ES-I3 (cell line): ENCODE results near the gene TAAR9.

ENCODE experiments used
- H3K36me3 ChIP-seq: 2 replicates; pipeline ENCODE4 v1.6.1; 2013; ENCODE audit warnings: mild to moderate bottlenecking, low read length, control low read depth, moderate library complexity; ENCODE audit not compliant: insufficient read depth
- H3K4me1 ChIP-seq: 2 replicates; pipeline ENCODE4 v1.6.1; 2013; ENCODE audit warnings: mild to moderate bottlenecking, control low read depth, low read length; ENCODE audit not compliant: insufficient read depth
- H3K9ac ChIP-seq: 2 replicates; pipeline ENCODE4 v1.6.1; 2013; ENCODE audit warnings: low read depth, mild to moderate bottlenecking, low read length, moderate library complexity
- H3K9me3 ChIP-seq: 2 replicates; pipeline ENCODE4 v1.6.1; 2013; ENCODE audit warnings: mild to moderate bottlenecking, low read length, moderate library complexity; ENCODE audit not compliant: control insufficient read depth, insufficient read depth

TAAR9 gene

DNA sequence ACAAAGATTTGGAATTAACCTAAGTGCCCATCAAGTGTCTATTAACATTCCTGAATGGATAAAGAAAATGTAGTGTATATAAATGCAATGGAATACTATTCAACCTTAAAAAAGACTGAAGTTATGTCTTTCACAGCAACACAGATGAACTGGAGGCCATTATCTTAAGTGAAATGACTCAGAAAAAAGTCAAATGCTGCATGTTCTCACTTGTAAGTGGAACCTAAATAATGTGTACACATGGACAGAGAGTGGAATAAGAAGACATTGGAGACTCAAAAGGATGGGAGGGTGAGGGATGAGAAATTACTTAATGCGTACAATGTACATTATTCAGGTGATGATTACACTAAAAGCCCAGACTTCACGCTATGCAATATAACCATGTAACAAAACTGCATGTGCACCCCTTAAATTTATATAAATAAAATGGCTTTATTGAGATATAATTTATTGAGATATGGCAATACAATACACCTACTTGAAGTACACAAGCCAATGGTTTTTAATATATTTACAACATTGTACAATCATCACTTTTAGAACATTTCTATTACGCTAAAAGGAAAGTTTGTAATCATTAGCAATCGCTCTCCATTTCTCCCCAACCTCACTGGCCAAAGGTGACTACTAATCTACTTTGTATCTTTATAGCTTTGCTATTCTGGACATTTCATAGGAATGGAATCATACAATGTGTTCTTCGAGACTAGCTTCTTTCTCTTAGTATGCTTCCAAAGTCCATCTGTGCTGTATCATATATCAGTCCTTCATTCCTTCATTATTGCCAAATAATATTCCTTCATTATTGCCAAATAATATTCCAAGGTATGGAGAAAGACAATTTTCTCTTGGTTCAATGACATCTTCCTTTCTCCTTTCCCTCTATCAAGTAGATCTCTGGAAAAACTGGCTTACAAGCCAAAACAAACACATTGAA, 30.9 kb upstream of the TAAR9 start:
- no peaks in the 10 kb centered on the region for H3K36me3 ChIP-seq

DNA sequence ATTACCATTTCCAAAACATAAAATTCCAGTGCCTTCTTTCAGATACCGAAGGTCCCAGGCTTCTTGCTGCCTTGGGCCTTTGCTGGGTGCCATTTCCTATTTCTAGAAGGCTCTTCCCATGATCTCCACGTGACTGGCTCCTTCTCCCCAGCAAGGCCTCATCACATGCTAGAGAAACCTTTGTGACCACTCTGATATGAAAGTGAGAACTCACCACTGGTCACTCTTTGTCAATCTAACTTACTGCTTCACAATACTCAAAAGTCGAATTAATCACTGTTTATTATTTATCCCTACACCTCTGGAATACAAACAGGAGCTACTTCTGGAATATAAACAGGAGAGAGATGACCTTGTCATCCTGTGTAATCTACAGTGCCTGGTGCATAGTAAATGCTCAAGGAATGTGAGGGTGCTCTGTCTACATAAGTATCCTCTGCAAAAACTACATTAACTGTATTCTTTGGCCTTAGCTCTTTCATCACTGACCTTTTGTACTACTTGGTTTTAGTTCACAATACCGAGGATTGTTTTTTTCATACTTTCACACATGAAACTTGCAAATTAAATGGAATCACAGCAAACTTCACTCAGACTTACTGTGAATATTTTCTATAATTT, 26.8 kb upstream of the TAAR9 start:
- Histone ChIP-seq H3K9ac (peak overlapping the region; percentile 88), H3K9me3 (no peaks in the 10 kb centered on the region), H3K4me1 (no peaks in the 10 kb centered on the region), H3K36me3 (no peaks in the 10 kb centered on the region)

More for the DNA sequence above, 30.9 kb upstream of the TAAR9 start:
- no peaks in the 10 kb centered on the region for H3K4me1 ChIP-seq
- no peaks in the 10 kb centered on the region for H3K9me3 ChIP-seq
- no peak overlapping the region for H3K9ac ChIP-seq

- no peaks in the 10 kb centered on the region for H3K36me3 ChIP-seq
- H3K9me3 ChIP-seq, result no peaks in the 10 kb centered on the region
- H3K9ac ChIP-seq, result peak overlapping the region; percentile 88
- no peaks in the 10 kb centered on the region for H3K4me1 ChIP-seq
Measured at GRCh38 chr6:132511831-132512220, 26.3 kb upstream of the TAAR9 start.

GRCh38 chr6:132512342-132512637, 25.8 kb upstream of the TAAR9 start:
- Histone ChIP-seq H3K9me3 (no peaks in the 10 kb centered on the region), H3K36me3 (no peaks in the 10 kb centered on the region), H3K9ac (peak overlapping the region; percentile 88), H3K4me1 (no peaks in the 10 kb centered on the region)

DNA sequence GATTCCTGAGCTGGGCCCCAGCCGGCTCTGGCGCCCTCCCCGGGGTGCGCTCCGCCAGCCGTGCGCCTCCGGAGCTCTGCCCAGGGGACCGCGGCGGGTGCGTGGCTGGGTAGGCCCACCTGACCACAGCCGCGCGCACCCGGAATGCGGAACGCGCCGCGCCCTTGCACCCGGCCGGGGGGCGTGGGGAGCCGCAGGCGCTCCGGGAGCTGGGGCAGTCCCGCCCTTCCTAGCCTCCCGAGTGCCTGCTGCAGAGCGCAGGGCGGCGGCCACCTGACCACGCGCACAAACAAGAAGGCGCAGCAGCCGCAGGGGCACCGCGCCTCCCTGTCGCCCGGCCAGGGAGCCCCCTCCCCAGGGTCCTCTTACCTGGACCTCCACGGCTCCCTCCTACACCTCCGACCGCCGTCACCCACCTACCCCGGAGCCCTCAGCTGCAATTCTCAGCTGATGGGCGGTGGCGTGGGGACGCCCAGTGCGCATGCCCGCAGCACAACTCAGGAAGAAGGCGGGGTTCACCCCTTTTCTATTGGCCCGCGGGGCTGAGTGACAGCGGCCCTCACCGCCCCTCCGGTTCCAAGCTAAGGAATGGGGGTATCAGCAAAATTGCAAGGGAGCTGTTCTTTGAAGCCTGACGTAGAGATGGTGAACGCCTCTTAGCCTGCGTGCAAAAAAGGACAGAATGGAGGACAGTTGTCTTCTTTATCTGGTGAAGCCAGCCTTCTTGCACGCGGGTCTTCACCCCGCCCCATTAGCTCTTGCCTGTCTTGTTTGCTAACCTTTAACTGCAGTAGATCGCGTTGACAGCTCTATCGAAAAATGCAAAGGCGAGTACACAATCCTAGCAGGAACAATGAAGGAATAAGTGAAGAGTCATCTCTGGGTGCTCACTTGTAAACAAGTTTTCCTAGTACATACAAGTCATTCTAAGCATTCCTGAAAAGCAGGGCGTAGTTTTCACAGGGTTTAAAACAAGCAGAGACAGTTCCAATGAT, 25.1 kb upstream of the TAAR9 start, which contains the start of gene STX7:
Gene STX7, minus strand, starts transcription at position 479 of the 995 bp plus-strand sequence. CDS start 9,586 bp downstream, outside the sequence.
- H3K4me1 ChIP-seq, result no peaks in the 10 kb centered on the region
- H3K9me3 ChIP-seq, result no peaks in the 10 kb centered on the region
- H3K36me3 ChIP-seq, result no peaks in the 10 kb centered on the region
- H3K9ac ChIP-seq, result peak within 1 kb of the TSS; percentile 88

- Histone ChIP-seq H3K9me3 (no peaks in the 10 kb centered on the region), H3K4me1 (no peaks in the 10 kb centered on the region), H3K36me3 (no peaks in the 10 kb centered on the region), H3K9ac (no peak overlapping the region; the same call in 1 of the 2 replicates)
Measured at GRCh38 chr6:132513831-132514545, 24.1 kb upstream of the TAAR9 start.

DNA sequence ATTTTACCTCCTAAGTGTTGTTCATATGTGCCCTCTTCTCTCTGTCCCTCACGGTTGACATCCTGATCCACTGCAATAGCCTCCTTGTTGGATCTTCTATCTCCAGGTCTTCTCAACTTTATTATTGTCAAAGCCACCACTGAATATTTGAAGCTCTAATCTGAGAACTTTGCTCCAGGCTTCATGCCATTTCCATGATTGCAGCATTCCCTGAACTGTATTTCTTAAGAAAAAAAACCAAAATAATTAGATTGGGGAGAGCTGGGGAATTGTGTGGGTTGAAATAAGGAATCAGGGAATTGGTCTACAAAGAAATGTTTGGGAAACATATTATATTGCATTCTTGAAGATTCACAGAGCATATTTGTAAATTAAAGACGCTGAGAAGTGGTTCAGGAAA, 22.7 kb upstream of the TAAR9 start:
- Histone ChIP-seq H3K9me3 (no peaks in the 10 kb centered on the region), H3K36me3 (no peaks in the 10 kb centered on the region), H3K4me1 (no peaks in the 10 kb centered on the region), H3K9ac (no peak overlapping the region)

GRCh38 chr6:132520953-132521352, 17.1 kb upstream of the TAAR9 start:
- Histone ChIP-seq H3K9me3 (no peaks in the 10 kb centered on the region), H3K4me1 (peaks cover under 1% of the 10 kb centered on the region; the same call in 1 of the 2 replicates), H3K9ac (no peak overlapping the region), H3K36me3 (no peaks in the 10 kb centered on the region)

GRCh38 chr6:132524646-132525045, 13.4 kb upstream of the TAAR9 start:
- Histone ChIP-seq H3K9me3 (no peaks in the 10 kb centered on the region), H3K36me3 (no peaks in the 10 kb centered on the region), H3K4me1 (peaks cover 5% of the 10 kb centered on the region; the same call in 1 of the 2 replicates), H3K9ac (no peak overlapping the region)

DNA sequence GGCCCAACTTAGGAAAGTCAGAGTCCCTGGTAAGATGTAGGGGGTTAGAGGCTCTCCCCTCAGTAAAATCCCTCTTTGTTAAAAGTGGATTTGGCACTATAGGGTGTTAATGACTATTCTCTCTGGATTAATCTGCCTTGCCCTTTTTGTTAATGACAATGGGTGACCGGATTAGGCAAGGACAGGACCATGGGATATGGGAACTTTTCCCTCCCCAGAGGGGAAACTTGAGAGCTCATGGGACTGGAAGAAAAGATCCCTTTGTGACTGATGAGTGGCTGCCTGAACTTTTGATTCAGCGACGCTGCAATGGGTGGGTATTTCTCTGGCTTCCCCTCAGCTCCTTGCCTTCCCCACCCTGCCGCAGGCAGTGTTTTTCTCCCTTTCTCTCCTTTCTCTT, 12.2 kb upstream of the TAAR9 start:
- Histone ChIP-seq H3K36me3 (no peaks in the 10 kb centered on the region), H3K4me1 (peaks cover 5% of the 10 kb centered on the region; the same call in 1 of the 2 replicates), H3K9me3 (no peaks in the 10 kb centered on the region), H3K9ac (no peak overlapping the region)

- H3K9ac ChIP-seq, result no peak overlapping the region
- no peaks in the 10 kb centered on the region for H3K36me3 ChIP-seq
- H3K4me1 ChIP-seq, result peaks cover 5% of the 10 kb centered on the region; the same call in 1 of the 2 replicates
- H3K9me3 ChIP-seq, result no peaks in the 10 kb centered on the region
Measured at GRCh38 chr6:132526461-132526860, 11.6 kb upstream of the TAAR9 start.

DNA sequence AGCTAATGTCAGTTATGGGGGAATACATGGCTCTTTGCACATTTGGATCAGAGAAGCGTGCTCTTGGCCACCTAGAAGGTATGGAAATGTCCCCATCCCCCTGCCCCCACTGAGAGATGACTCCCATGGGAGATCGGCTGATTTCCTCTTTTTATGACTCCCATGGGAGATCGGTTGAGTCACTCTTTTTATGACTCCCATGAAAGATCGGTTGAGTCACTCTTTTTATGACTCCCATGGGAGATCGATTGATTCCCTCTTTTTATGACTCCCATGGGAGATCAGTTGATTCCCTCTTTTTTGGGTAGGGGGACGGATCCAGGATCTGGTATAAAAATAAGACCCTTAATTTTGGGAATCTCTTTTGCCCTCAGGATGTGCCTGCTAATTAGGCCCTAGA, 10.3 kb upstream of the TAAR9 start:
- peaks cover 5% of the 10 kb centered on the region; the same call in 1 of the 2 replicates for H3K4me1 ChIP-seq
- H3K9ac ChIP-seq, result no peak overlapping the region

DNA sequence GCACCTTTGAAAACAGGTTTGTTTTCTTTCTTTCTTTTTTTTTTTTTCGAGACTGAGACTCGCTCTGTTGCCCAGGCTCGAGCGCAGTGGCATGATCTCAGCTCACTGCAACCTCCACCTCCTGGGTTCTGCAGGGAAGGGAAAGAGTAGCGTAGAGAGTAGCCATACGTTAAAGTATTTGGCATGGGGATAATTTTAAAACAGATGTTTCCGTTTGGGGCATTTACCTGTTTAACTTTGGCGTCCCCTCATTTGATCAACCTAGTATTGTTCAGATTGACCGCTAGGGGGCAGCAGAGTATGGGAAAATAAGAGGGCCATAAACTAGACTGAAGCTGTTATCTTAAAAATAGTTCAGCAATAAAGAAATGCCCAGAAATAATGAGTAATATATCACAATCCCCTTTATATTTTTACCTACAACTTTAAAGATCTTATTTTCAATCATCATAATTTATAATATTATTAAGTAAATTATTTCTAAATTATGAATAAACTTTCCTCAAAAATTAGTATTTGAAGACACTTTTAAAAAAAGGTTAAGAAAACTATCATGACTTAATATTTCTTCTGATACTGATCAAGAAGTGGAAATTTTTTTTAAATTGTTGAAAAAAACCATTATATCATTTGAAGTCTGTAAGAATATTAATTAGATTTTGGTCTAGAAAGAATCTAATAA, 7.6 kb upstream of the TAAR9 start:
- Histone ChIP-seq H3K9ac (peak overlapping the region; percentile 48), H3K36me3 (no peaks in the 10 kb centered on the region), H3K4me1 (peaks cover 5% of the 10 kb centered on the region; the same call in 1 of the 2 replicates), H3K9me3 (peaks cover 9% of the 10 kb centered on the region)

More for the DNA sequence above, 10.3 kb upstream of the TAAR9 start:
- H3K36me3 ChIP-seq, result no peaks in the 10 kb centered on the region
- peaks cover 2% of the 10 kb centered on the region for H3K9me3 ChIP-seq
